ENCODE data around the gene ZKSCAN7.
"Not testable (repeated sequence)": the region's sequence is repeated elsewhere in the genome, so short reads cannot be mapped to it uniquely, and the experiment has no call there.

- not testable (repeated sequence) for TF ChIP-seq POLR2AphosphoS5, CTCF (IDR thresholded peaks at IDR 0.05)
Measured at GRCh38 chr3:44577354-44577952, 22.5 kb downstream of the ZKSCAN7 start.
